ENCODE measurements around the gene CD34.

DNA sequence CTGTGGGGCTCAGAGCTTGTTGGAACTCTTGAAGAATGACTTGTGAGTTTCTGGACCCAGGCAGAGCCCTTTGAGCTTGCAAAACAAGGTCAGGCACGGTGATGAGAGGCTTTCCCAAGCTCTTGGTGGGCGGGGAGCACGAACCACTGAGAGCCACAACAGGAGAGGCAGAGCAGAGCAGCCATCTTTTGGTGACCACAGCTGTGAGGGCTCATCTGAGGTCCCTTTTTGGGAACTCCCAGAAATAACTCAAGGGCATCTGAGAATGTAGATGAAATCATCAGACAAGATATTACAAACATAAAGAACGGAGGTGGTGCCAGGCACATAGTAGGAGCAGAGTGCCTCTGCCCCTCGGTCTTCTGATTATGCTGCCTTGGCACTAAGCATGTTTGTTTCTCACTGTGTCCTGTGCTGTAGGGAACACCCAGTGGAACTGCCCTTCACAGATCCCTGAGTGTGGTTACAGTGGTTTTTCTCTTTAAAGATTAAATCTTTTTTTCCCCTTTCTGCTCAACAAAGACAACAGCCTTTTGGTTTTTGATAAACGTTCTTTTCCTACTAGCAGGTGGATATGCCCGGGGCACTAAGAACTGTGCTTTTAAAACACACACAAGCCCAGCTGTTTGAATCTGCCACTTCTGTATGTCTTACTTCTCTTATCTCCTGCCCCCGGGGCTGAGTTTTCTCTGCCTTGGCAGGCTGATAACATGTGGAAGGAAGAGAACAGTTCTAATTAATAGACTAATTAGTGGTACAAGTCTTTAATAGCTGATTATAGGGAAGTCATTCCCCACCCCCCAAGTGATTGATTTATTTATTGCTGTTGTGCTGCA, 37.7 kb downstream of the CD34 start:
- no peak for TF ChIP-seq POLR2A (IDR thresholded peaks at IDR 0.05; ENCODE audit: extremely low read depth, insufficient read length)
- TF ChIP-seq, protein P1, sequence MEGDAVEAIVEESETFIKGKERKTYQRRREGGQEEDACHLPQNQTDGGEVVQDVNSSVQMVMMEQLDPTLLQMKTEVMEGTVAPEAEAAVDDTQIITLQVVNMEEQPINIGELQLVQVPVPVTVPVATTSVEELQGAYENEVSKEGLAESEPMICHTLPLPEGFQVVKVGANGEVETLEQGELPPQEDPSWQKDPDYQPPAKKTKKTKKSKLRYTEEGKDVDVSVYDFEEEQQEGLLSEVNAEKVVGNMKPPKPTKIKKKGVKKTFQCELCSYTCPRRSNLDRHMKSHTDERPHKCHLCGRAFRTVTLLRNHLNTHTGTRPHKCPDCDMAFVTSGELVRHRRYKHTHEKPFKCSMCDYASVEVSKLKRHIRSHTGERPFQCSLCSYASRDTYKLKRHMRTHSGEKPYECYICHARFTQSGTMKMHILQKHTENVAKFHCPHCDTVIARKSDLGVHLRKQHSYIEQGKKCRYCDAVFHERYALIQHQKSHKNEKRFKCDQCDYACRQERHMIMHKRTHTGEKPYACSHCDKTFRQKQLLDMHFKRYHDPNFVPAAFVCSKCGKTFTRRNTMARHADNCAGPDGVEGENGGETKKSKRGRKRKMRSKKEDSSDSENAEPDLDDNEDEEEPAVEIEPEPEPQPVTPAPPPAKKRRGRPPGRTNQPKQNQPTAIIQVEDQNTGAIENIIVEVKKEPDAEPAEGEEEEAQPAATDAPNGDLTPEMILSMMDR (IDR thresholded peaks at IDR 0.05; ENCODE audit: low read depth, low read length), result no peak
- TF ChIP-seq, protein P2, sequence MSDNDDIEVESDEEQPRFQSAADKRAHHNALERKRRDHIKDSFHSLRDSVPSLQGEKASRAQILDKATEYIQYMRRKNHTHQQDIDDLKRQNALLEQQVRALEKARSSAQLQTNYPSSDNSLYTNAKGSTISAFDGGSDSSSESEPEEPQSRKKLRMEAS (IDR thresholded peaks at IDR 0.05; ENCODE audit: low read depth, low read length), result no peak

All from NB4 (cell line).